Measurements from ENCODE around the gene GPC6.

The GPC6 gene

DNA sequence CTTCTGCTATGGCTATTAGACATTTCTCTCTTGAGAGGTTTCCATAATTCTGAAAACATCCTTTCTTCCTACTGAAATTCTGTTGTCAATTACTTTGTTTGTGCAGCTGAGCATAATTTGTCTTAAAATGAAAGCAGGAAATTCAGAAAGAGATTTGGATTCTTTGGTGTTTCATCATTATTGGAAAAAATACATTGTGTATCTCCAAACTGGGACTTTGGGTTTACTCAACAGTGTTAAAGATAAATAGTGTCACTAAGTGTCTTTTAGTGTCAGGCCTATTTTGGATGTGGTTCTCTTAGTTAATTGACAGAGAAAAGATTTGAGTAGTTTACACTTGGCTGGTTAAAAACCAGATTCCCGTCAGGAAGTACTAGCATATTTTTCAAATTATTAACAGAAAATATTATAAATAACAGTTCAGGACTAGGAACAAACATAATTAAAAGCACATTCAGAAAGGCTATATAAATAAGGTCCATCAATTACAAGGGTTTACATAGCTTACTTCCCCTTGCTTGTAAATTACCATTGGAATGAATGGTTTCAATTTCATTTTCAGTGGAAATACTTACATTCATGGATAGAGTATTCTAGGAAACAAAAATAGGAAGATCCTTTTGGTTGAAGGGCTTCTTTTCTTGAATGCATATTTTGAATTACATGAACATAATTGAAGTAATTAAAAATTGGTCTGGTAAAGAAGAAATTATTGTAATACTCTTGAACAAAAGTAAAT, 483.1 kb downstream of the GPC6 start:
- H3K27ac ChIP-seq (ENCODE audit: low read depth, low read length), result no peak overlapping the region
- H2BK12ac ChIP-seq (ENCODE audit: low read length), result no peak overlapping the region
- WGBS (ENCODE audit: extremely low coverage, insufficient coverage, insufficient read length), result no CpG with 5 or more reads among the region's 1 CpG
- no peaks in the 10 kb centered on the region for H3K79me2 ChIP-seq (ENCODE audit: control insufficient read depth, insufficient read depth, low read length, poor library complexity)
- H3K27me3 ChIP-seq (ENCODE audit: insufficient read depth, low read length), result no peaks in the 10 kb centered on the region
- no peak overlapping the region for H3K4ac ChIP-seq (ENCODE audit: low read depth, low read length)
- H3K14ac ChIP-seq (ENCODE audit: low read length), result no peak overlapping the region
- no peak overlapping the region for H4K8ac ChIP-seq (ENCODE audit: low read depth, low read length)
- H3K4me2 ChIP-seq (ENCODE audit: low read length), result no peak overlapping the region
- H3K9ac ChIP-seq (ENCODE audit: low read length), result no peak overlapping the region
- no peak overlapping the region for H4K12ac ChIP-seq (ENCODE audit: low read depth, low read length)
- H3K36me3 ChIP-seq (ENCODE audit: control insufficient read depth in 1 of 2, insufficient read depth in 2 of 2, low read length in 2 of 2), result no peaks in the 10 kb centered on the region
- no peaks in the 10 kb centered on the region for H3K79me1 ChIP-seq (ENCODE audit: low read length)
- no peak overlapping the region for H2AFZ ChIP-seq (ENCODE audit: insufficient read depth, low read length, poor library complexity)
- no peak overlapping the region for H2BK5ac ChIP-seq (ENCODE audit: low read depth, low read length, poor library complexity)
- no peaks in the 10 kb centered on the region for H3K4me1 ChIP-seq (ENCODE audit: control insufficient read depth in 1 of 2, insufficient read depth in 2 of 2, low read length in 2 of 2)
- H3K23ac ChIP-seq (ENCODE audit: low read length), result no peak overlapping the region
- no peak overlapping the region for H4K91ac ChIP-seq (ENCODE audit: low read depth, low read length)
- no peak for DNase-seq
- H3K4me3 ChIP-seq (ENCODE audit: low read depth, low read length), result no peak overlapping the region
- no peak overlapping the region for H2AK5ac ChIP-seq (ENCODE audit: low read length)
- H2BK120ac ChIP-seq (ENCODE audit: insufficient read depth, low read length, poor library complexity), result no peak overlapping the region
- H3K18ac ChIP-seq (ENCODE audit: low read length), result no peak overlapping the region
- H3K9me3 ChIP-seq (ENCODE audit: insufficient read depth, low read depth, low read length), result no peaks in the 10 kb centered on the region

DNA sequence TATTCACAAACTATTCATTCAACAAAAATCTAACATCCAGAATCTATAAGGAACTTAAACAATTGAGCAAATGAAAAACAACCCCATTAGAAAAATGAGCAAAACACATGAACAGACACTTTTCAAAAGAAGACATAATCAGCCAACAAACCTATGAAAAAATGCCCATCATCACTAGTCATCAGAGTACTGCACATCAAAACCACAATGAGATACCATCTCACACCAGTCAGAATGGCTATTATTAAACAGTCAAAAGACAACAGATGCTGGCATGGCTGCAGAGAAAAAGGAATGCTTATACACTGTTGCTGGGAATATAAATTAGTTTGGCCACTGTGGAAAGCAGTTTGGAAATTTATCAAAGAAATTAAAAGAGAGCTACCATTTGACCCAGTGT, 487.6 kb downstream of the GPC6 start:
- Histone ChIP-seq H2BK12ac (ENCODE audit: low read length) (no peak overlapping the region), H2BK120ac (ENCODE audit: insufficient read depth, low read length, poor library complexity) (no peak overlapping the region), H3K4me2 (ENCODE audit: low read length) (no peak overlapping the region), H3K4me1 (ENCODE audit: control insufficient read depth in 1 of 2, insufficient read depth in 2 of 2, low read length in 2 of 2) (no peaks in the 10 kb centered on the region), H2BK5ac (ENCODE audit: low read depth, low read length, poor library complexity) (no peak overlapping the region), H3K4me3 (ENCODE audit: low read depth, low read length) (no peak overlapping the region), H4K12ac (ENCODE audit: low read depth, low read length) (no peak overlapping the region), H3K79me2 (ENCODE audit: control insufficient read depth, insufficient read depth, low read length, poor library complexity) (no peaks in the 10 kb centered on the region), H3K4ac (ENCODE audit: low read depth, low read length) (no peak overlapping the region), H3K9me3 (ENCODE audit: insufficient read depth, low read depth, low read length) (no peaks in the 10 kb centered on the region), H3K79me1 (ENCODE audit: low read length) (no peaks in the 10 kb centered on the region), H2AFZ (ENCODE audit: insufficient read depth, low read length, poor library complexity) (no peak overlapping the region), H3K9ac (ENCODE audit: low read length) (no peak overlapping the region), H3K27me3 (ENCODE audit: insufficient read depth, low read length) (no peaks in the 10 kb centered on the region), H2AK5ac (ENCODE audit: low read length) (no peak overlapping the region), H3K27ac (ENCODE audit: low read depth, low read length) (no peak overlapping the region), H3K23ac (ENCODE audit: low read length) (no peak overlapping the region), H3K14ac (ENCODE audit: low read length) (no peak overlapping the region), H4K8ac (ENCODE audit: low read depth, low read length) (no peak overlapping the region), H3K36me3 (ENCODE audit: control insufficient read depth in 1 of 2, insufficient read depth in 2 of 2, low read length in 2 of 2) (no peaks in the 10 kb centered on the region), H4K91ac (ENCODE audit: low read depth, low read length) (no peak overlapping the region), H3K18ac (ENCODE audit: low read length) (no peak overlapping the region)
- no peak for DNase-seq

DNA sequence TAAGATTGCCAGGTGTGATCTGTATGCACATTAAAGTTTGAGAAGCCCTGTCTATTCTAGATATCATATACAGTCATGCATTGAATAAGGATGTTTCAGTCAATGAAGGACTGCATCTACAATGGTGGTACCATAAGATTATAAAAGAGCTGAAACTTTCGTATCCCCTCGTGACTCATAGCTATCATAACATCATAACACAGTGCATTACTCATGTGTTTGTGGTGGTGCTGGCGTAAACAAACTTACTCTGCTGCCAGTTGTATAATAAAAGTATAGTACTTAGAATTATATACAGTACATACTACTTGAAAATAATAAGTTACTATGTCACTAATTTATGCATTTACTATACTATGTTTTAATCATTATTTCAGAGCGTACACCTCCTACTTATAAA, 489.3 kb downstream of the GPC6 start:
- H2BK5ac ChIP-seq (ENCODE audit: low read depth, low read length, poor library complexity), result no peak overlapping the region
- H3K14ac ChIP-seq (ENCODE audit: low read length), result no peak overlapping the region
- DNase-seq, result no peak
- H3K79me2 ChIP-seq (ENCODE audit: control insufficient read depth, insufficient read depth, low read length, poor library complexity), result no peaks in the 10 kb centered on the region
- H3K27ac ChIP-seq (ENCODE audit: low read depth, low read length), result no peak overlapping the region
- no peak overlapping the region for H4K91ac ChIP-seq (ENCODE audit: low read depth, low read length)
- H3K79me1 ChIP-seq (ENCODE audit: low read length), result no peaks in the 10 kb centered on the region
- no peak overlapping the region for H3K4ac ChIP-seq (ENCODE audit: low read depth, low read length)
- H2BK12ac ChIP-seq (ENCODE audit: low read length), result no peak overlapping the region
- WGBS (ENCODE audit: extremely low coverage, insufficient coverage, insufficient read length), result no CpG with 5 or more reads among the region's 4 CpGs
- no peaks in the 10 kb centered on the region for H3K36me3 ChIP-seq (ENCODE audit: control insufficient read depth in 1 of 2, insufficient read depth in 2 of 2, low read length in 2 of 2)
- H2BK120ac ChIP-seq (ENCODE audit: insufficient read depth, low read length, poor library complexity), result no peak overlapping the region
- no peak overlapping the region for H3K4me3 ChIP-seq (ENCODE audit: low read depth, low read length)
- no peak overlapping the region for H3K23ac ChIP-seq (ENCODE audit: low read length)
- no peaks in the 10 kb centered on the region for H3K4me1 ChIP-seq (ENCODE audit: control insufficient read depth in 1 of 2, insufficient read depth in 2 of 2, low read length in 2 of 2)
- H3K4me2 ChIP-seq (ENCODE audit: low read length), result no peak overlapping the region
- no peak overlapping the region for H4K8ac ChIP-seq (ENCODE audit: low read depth, low read length)
- no peaks in the 10 kb centered on the region for H3K27me3 ChIP-seq (ENCODE audit: insufficient read depth, low read length)
- H2AFZ ChIP-seq (ENCODE audit: insufficient read depth, low read length, poor library complexity), result no peak overlapping the region
- H3K9me3 ChIP-seq (ENCODE audit: insufficient read depth, low read depth, low read length), result no peaks in the 10 kb centered on the region
- H3K9ac ChIP-seq (ENCODE audit: low read length), result no peak overlapping the region
- H4K12ac ChIP-seq (ENCODE audit: low read depth, low read length), result no peak overlapping the region
- H2AK5ac ChIP-seq (ENCODE audit: low read length), result no peak overlapping the region
- no peak overlapping the region for H3K18ac ChIP-seq (ENCODE audit: low read length)

DNA sequence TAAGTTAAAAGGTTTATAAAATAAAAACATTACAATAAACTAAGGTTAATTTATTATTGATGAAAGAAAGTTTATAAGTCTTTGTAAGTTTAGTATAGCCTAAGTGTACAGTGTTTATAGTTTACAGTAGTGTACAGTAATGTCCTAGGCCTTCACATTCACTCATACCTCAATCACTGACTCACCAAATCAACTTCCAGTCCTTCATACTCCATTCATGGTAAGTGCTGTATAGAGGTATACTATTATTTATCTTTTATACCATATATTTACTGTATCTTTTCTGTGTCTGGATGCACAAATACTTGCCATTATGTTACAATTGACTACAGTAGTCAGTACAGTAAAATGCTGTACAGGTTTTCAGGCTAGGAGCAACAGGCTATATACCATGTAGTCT, 490.0 kb downstream of the GPC6 start:
- H2BK12ac ChIP-seq (ENCODE audit: low read length), result no peak overlapping the region
- H2BK120ac ChIP-seq (ENCODE audit: insufficient read depth, low read length, poor library complexity), result no peak overlapping the region
- no peaks in the 10 kb centered on the region for H3K27me3 ChIP-seq (ENCODE audit: insufficient read depth, low read length)
- H3K14ac ChIP-seq (ENCODE audit: low read length), result no peak overlapping the region
- no peak overlapping the region for H4K91ac ChIP-seq (ENCODE audit: low read depth, low read length)
- no peak overlapping the region for H3K9ac ChIP-seq (ENCODE audit: low read length)
- H3K79me2 ChIP-seq (ENCODE audit: control insufficient read depth, insufficient read depth, low read length, poor library complexity), result no peaks in the 10 kb centered on the region
- H3K23ac ChIP-seq (ENCODE audit: low read length), result no peak overlapping the region
- H4K12ac ChIP-seq (ENCODE audit: low read depth, low read length), result no peak overlapping the region
- H3K36me3 ChIP-seq (ENCODE audit: control insufficient read depth in 1 of 2, insufficient read depth in 2 of 2, low read length in 2 of 2), result no peaks in the 10 kb centered on the region
- no peaks in the 10 kb centered on the region for H3K4me1 ChIP-seq (ENCODE audit: control insufficient read depth in 1 of 2, insufficient read depth in 2 of 2, low read length in 2 of 2)
- H2AK5ac ChIP-seq (ENCODE audit: low read length), result no peak overlapping the region
- H3K79me1 ChIP-seq (ENCODE audit: low read length), result no peaks in the 10 kb centered on the region
- H3K4ac ChIP-seq (ENCODE audit: low read depth, low read length), result no peak overlapping the region
- H2BK5ac ChIP-seq (ENCODE audit: low read depth, low read length, poor library complexity), result no peak overlapping the region
- no peak overlapping the region for H3K4me3 ChIP-seq (ENCODE audit: low read depth, low read length)
- no peak overlapping the region for H4K8ac ChIP-seq (ENCODE audit: low read depth, low read length)
- H2AFZ ChIP-seq (ENCODE audit: insufficient read depth, low read length, poor library complexity), result no peak overlapping the region
- no peak overlapping the region for H3K27ac ChIP-seq (ENCODE audit: low read depth, low read length)
- no peaks in the 10 kb centered on the region for H3K9me3 ChIP-seq (ENCODE audit: insufficient read depth, low read depth, low read length)
- no peak overlapping the region for H3K18ac ChIP-seq (ENCODE audit: low read length)
- DNase-seq, result no peak
- no peak overlapping the region for H3K4me2 ChIP-seq (ENCODE audit: low read length)
